CD4-positive, alpha-beta T cell treated with Interleukin-4 for 4 hours (primary cell): ENCODE measurements around the gene DOCK7.
"Not testable (repeated sequence)": the region's sequence is repeated elsewhere in the genome, so short reads cannot be mapped to it uniquely, and the experiment has no call there.

Experiments used
- DNase-seq: peaks from one replicate; pipeline ENCODE4 v3.0.0-alpha.2; 2020

DOCK7 gene

DNA sequence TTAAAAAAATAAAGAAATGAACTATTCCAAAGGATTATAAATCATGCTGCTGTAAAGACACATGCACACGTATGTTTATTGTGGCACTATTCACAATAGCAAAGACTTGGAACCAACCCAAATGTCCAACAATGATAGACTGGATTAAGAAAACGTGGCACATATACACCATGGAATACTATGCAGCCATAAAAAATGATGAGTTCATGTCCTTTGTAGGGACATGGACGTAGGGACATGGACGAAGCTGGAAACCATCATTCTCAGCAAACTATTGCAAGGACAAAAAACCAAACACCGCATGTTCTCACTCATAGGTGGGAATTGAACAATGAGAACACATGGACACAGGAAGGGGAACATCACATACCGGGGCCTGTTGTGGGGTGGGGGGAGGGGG lies 160.8 kb downstream of the DOCK7 start:
- not testable (repeated sequence) for DNase-seq

DNA sequence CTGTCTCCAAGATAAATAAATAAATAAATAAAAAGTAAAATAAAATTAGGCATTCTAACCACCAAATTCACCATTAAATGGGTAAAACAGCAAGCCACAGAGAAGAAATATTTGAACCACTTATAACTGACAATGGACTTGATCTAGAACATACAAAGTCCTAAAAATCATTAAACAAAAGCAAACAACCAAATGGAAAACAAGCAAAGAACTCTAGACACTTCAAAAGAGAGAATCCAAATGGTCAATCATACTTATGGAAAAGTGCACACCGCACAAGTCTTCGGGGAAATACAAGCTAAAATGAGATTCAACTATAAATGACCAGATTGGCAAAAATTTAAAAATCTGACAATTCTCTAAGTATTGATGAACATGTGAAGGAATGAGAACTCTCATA lies 164.3 kb downstream of the DOCK7 start:
- DNase-seq = no peak

DNA sequence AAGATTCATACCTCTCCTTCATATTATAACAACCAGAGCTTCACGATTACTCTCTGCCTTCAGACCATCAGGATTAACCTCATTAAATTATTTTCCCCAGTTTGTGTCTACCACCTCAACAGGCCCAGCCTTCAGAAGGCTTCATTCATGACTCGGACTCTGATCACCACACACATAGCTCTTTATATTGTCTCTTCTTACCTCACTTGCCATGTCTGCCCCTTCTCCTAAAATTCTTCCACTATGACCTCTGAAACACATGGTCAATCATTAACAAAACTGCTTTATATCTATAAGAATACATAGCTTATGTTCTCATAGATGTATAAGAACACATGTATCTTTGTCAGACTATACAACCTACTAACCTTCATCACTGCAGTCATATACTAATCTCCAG lies 171.6 kb downstream of the DOCK7 start:
- DNase-seq = no peak

DNA sequence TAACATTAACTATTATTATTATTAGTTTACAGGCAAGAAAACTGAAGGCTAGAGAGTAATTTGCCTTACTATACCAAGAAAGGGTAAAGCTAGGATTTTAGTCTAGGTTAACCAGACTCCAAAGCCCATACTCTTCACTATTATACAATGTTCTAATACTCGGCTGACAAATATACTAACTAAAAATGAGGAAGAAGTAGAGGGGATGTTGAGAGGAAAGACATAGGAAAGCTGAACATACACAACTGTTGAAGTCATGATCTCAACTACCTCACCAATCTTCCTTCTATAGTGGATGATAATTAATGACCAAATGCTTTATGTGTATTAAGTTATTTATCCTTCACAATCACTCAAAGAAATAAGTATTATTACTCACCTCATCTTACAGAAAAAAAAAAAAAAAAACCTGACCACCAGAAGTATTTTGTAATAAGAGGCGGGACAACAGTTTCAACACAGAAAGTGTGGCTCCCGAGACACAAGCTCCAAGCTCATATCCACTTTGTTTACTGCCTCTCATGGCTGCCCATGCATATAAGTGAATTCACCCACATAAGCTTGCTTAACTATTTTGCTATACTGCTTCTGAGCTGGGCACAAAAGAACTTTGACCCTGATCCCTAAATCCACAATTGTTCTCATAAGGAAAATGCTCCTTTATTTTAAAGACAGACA lies 173.3 kb downstream of the DOCK7 start:
- DNase-seq = no peak

DNA sequence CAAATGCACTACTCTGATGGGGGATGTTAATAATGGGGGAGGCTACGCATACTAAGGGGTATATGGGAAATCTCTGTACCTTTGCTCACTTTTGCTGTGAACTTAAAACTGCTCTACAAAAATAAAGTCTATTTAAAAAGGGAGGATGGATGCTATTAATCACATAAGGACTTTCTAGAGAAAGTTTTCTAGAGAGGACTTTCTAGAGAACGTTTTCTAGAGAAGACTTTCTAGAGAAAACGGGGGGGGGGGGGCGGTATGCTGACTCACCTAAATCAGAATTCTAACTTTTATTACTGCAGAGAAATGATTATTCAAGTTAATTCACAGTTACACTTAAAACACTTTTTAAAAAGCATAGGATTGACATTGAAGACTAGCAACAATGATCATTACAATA lies 175.2 kb downstream of the DOCK7 start:
- no peak for DNase-seq

DNA sequence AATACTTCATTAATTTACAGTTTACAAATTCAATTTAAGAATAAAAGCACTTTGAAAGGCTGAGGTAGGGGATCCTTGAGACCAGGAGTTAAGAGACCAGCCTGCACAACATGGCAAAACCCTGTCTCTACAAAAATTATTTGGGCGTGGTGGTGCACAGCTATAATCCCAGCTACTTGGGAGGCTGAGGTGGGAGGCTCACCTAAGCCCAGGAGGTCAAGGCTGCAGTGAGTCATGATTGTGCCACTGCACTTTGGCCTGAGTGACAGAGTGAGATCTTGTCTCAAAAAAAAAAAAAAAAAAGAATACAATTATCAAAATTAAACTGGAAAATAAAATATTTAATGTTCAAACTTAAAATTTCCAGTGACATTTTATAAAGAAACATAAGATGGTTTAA lies 179.2 kb downstream of the DOCK7 start:
- DNase-seq = no peak

DNA sequence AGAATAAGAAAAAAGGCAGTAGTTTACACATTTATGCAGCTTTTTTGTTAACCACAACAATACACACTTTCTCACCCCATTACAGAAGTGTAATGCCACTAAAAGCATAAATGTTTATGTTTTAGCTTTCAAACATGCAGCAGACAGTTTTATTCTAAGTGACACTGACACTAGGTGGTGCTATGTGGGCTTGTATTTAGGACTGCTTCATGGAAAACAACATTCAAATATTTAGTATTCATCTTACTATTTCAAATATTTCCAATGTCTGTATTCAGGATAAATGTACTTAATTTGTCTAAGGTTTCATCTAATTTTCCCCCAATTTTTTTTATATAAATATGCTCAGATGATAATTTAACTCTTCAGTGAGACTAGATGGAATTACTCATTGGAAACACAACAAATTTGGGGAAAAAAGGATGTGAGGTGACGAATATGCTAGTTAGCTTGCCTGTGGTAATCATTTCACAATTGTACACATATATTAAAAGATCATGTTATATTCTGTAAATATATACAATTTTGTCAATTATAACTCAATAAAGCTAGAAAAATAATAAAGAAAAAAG lies 179.9 kb downstream of the DOCK7 start:
- peak; percentile 30 for DNase-seq

DNA sequence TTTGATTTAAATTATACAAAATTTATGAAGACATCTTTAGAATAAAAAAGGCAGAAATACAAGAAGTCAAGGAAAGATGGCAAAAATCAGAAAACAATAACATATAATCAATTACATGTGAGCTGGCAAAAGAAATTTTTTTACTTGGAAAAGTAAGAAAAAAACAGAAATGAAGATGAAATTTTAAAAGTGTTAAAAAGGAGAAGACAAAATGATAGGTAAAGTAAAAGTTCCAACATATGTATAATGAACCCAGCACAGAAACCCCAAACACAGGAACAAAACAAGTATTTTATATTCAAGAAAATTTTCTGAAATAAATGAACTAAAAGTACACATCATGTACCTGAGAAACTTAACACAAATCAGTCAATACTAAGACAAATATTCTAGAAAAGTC lies 188.0 kb downstream of the DOCK7 start:
- no peak for DNase-seq

DNA sequence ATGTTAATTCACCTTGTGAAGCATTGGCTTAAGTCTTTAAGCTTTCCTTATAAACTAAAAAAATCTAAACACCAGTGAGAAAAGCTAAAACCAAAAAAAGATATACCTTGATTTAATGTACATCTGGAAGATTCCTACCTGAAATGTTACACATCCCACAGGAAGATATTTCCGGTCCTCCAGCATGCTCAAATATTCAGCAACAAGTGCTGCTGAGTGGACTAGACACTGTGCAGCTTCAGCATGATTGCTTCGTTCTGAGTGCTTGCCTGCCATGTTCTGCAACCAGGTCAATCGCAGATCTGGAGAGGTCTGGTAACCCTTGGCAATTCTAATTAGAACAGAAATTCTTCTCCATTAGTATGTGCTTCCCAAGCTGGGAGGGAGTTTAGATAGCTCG lies 194.0 kb downstream of the DOCK7 start:
- no peak for DNase-seq

DNA sequence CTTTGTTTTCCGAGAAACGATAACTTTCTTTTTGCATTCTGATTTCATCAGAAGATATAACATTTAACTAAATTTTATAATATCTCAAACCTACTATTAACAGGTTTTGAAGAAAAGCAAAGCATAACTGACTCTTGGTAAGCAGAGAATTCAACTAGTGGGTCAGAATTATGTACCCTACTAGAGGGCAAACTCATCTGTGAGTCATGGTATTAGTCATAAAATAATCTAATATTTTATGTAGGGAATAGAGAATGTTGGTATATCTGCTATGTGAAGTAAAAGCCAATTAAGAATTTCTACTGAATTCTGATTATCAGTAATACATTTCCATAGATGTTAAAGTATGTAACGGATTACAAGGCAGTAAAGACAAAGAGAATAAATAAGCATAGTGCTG lies 194.5 kb downstream of the DOCK7 start:
- DNase-seq = no peak

DNA sequence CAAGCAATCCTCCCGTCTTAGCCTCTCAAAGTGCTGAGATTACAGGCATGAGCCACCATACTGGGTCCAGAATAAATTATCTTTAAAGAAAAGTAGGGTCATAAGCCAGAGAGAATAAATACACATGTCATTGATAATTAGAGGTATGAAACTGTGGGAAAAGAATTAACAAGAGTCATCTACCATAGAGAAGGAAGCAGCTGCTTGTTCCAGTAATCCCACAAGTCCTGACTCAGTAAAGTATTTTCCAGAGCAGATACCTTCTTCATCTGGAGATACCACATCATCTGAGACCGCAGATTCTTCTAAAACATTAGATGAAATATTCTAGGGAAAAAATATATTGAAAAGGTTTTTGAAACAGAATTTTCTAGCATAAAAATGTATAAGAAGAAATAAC lies 195.7 kb downstream of the DOCK7 start:
- no peak for DNase-seq

DNA sequence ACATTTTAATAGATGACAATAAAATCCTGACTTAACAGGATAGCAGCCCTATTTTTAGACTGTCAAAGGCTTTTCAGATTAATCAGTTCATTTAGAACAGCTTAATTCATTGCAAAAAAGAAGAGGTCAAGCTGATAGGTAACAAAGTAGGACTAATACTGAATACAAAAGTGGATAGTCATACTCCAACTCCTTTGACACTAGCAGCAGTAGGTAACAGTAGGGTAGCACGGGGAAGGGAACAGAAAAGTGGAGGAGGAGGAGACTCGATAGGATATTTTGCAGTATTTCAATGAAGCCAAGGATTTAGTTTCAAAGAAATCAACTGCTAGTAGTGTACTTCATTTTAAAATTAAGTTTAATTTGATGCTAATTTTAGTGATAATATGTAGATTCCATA lies 200.2 kb downstream of the DOCK7 start:
- DNase-seq = no peak

DNA sequence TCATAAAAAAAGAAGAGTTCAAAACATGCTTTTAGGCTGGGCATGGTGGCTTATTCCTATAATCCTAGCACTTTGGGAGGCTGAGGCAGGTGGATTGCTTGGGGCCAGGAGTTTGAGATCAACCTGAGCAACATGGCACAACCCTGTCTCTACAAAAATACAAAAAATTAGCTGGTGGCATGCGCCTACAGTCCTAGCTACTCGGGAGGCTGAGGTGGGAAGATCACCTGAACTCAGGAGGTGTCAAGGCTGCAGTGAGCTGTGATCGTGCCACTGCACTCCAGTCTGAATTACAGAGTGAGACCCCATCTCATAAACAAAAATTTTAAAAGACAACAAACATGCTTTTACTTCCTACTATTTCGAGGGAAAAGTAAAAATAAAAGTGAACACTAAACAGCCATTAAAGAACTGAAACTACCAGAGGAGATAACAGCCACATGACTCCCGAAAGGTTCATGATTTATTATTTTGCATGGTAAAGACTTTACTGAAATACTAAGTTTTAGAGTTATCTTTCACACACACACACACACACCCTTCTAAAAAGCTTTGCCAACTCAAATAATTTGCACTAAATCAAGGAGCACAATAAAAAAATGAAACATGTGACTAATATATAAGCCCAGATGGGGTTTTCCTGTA lies 203.2 kb downstream of the DOCK7 start:
- DNase-seq = no peak

DNA sequence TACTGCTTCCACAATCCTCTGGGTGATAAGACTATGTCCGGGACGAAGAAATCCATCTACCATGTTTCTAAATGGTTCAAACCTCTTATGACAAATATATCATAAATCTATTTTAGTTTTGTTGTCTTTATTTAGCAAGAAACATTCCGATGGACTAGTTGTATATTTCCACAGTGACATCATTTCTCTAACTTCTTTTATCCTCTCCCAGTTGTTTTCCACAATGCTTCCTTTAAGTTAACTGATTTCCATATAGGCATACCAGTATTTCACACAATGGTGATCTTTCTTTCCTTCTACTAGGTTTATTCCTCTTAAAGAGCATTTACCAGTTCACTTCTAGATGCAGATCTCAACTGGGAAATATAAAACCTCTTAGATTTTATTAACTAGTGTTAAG lies 206.5 kb downstream of the DOCK7 start:
- no peak for DNase-seq

DNA sequence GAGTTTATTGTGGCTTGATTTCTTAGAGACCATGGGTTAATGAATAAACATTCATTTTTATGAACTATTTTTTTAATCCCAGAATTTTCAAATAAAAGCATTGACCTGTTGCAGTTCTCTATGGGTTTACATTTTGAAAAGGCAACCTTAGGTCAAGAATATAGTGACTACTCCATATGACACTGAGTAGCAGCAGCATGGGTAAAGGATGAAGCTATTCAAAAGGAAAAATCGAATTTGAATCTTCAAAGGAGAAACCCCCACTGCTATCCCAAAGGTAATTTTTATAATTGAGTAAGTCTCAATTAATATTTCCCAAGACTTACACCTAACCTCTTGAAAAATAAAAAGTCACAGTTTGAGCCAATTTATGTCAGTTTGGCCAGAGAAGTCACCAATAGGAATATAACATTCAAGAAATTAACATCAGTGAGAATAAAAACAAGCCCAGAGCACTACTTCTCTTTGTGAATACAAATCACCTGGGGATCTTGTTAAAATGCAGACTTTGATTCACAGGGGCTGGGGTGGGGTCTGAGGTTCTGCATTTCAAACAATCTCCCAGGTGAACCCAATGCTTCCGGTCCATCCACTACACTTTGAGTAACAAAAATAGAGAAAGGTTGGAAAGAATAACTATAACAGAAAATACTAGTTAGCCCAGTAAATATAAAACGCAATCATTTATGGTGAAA lies 211.5 kb downstream of the DOCK7 start:
- no peak for DNase-seq

DNA sequence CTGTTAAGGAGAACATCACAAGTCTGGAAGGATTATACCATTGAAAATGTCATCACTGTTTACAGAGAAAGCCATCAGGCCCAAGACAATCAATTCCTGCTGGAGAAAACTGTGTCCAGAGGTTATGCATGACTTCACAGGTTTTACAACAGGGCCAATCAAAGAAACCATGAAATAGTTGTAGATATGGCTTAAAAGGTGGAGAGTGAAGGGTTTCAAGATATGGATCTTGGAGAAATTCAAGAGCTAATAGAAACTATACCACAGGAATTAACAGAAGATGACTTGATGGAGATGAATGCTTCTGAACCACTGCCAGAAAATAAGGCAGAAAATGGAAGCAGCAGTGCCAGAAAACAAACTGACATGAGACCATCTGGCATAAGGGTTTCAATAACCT lies 221.1 kb downstream of the DOCK7 start:
- no peak for DNase-seq

DNA sequence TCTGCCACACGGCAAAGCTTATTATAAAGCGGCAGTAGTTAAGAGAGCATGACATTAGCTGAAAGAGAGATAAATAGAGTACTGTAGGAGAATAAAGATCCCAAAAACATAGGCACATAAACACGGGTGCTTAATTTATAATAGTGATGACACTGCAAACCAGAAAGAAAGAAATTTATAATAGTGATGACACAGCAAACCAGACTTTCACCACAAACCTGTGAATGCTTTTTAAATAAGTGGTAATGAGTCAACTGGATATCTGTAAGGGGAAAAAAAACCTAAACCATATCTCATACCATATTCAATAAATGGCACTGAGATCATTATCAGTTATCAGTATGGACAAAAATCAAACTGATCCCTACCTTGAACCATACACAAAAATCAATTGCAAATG lies 225.8 kb downstream of the DOCK7 start:
- no peak for DNase-seq

DNA sequence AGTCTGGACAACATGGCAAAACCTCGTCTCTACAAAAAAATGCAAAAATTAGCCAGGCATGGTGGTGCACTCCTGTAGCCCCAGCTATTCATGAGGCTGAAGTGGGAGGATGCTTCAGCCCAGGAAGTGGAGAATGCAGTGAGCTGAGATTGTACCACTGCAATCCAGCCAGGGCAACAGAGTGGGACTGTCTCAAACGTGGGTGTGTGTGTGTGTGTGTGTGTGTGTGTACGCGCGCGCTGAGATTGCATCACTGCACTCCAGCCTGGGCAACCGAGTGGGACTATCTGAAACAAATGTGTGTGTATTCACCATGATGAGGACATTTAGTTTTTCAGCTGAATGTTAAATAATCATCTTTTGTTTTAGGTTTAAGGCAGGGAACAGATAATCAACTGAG lies 230.2 kb downstream of the DOCK7 start:
- no peak for DNase-seq

DNA sequence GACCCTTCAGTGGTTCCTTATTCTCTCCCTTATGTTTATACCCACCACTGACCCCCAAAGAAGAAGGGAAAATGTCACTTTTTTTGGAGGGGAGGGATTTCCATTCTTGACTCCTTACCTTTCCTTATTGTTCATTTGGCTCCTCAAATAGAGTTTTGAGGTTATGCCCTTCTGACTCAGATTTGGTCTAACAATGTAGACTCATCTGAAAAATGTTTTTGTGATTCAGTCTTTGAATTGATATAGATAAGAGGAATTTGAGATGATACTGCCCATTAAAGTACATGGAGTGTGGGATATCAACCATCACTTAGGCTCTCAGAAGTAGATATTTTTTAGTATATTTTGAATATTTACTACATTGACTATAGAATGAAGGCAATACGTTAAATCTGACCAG lies 235.2 kb downstream of the DOCK7 start:
- DNase-seq = no peak

DNA sequence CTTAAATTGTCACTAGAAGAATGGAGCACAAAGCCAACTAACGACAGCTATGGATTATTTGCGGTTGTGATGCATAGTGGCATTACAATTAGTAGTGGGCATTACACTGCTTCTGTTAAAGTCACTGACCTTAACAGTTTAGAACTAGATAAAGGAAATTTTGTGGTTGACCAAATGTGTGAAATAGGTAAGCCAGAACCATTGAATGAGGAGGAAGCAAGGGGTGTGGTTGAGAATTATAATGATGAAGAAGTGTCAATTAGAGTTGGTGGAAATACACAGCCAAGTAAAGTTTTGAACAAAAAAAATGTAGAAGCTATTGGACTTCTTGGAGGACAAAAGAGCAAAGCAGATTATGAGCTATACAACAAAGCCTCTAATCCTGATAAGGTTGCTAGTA lies 237.9 kb downstream of the DOCK7 start:
- peak; percentile 19 for DNase-seq

DNA sequence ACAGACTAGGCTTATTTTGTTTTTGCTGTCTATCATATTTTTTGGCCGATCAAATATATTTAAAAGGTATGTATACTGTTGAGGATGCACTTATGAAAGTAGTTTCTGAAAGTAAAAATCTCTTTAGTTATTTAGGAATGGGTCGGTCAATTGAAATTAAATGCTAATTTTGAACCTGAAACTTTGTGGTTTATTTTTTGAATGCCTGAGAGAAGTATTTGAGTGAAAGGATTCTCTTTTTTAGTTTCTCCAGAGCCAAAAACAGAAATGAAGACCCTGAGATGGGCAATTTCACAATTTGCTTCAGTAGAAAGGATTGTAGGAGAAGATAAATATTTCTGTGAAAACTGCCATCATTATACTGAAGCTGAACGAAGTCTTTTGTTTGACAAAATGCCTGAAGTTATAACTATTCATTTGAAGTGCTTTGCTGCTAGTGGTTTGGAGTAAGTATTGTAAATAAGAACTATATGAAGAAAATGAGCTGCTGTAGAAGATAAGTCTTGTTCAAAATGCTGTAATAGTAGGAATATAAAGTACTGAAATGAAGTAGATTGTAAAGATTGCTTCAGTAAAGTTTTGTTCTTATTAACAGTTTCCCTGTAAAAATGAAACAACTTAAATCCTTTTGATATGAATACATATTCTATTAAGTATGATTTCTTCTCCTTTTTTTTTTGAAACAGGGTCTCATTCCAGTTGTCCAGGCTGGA lies 239.8 kb downstream of the DOCK7 start:
- DNase-seq = no peak

DNA sequence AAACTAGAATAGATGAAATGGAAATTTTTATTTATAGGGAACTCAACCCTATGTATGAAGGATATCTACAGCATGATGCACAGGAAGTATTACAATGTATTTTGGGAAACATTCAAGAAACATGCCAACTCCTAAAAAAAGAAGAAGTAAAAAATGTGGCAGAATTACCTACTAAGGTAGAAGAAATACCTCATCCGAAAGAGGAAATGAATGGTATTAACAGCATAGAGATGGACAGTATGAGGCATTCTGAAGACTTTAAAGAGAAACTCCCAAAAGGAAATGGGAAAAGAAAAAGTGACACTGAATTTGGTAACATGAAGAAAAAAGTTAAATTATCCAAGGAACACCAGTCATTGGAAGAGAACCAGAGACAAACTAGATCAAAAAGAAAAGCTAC lies 243.5 kb downstream of the DOCK7 start:
- no peak for DNase-seq

DNA sequence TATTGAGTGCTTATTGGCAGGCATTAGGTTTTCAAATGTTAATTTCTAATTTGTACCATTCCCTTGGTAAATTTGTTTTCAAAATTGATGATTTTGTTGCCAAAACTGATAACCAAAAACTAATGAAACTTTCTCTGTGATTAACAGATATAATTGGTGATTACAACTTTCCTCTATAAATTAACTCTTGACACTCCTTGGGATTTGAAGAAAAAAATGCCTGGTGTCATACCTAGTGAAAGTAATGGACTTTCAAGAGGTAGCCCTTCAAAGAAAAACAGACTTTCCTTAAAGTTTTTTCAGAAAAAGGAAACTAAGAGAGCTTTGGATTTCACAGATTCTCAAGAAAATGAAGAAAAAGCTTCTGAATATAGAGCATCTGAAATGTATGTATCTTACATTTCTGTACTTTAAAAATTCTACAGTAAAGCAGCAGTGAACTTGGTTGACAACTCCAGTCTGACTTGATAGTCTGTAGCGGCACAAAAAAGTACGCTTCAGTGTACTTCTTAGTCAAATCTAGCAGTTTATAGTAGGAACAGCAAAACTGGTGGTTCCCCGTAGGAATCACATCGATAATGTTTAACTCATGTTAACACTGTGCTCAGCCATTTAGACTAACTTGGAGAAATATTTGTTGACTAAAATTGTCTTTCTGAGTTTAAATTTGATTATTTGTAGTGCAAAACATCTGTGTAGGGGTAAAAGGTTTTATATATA lies 248.4 kb downstream of the DOCK7 start:
- DNase-seq = peak; percentile 2
